Parathyroid adenoma (tissue), 2 donors: ENCODE measurements around the gene DLG2.

Experiments used
- H2AFZ ChIP-seq: fragments of 300-600 bp; sonication (generic); one replicate; pipeline ENCODE4 v1.7.0; 2017; ENCODE audit warnings: antibody characterized with exemption, mild to moderate bottlenecking
- H3K27ac ChIP-seq: fragments of 300-600 bp; sonication (generic); one replicate; pipeline ENCODE4 v1.7.0; 2017
- H3K27me3 ChIP-seq: fragments of 300-600 bp; sonication (generic); one replicate; pipeline ENCODE4 v1.7.0; 2017; ENCODE audit warnings: low read length; ENCODE audit not compliant: control insufficient read depth, insufficient read depth
- H3K36me3 ChIP-seq: fragments of 300-600 bp; sonication (generic); one replicate; pipeline ENCODE4 v1.7.0; 2017; ENCODE audit warnings: low read length; ENCODE audit not compliant: control insufficient read depth, insufficient read depth
- H3K4me1 ChIP-seq: fragments of 300-600 bp; sonication (generic); one replicate; pipeline ENCODE4 v1.7.0; 2017; ENCODE audit warnings: control low read depth
- H3K4me2 ChIP-seq: fragments of 300-600 bp; sonication (generic); one replicate; pipeline ENCODE4 v1.7.0; 2017; ENCODE audit warnings: low read length
- H3K4me3 ChIP-seq: fragments of 300-600 bp; sonication (generic); one replicate; pipeline ENCODE4 v1.7.0; 2017; ENCODE audit warnings: low read depth, low read length
- H3K79me2 ChIP-seq: fragments of 300-600 bp; sonication (generic); one replicate; pipeline ENCODE4 v1.7.0; 2017; ENCODE audit warnings: control low read depth
- H3K9ac ChIP-seq: fragments of 300-600 bp; sonication (generic); one replicate; pipeline ENCODE4 v1.7.0; 2017; ENCODE audit warnings: mild to moderate bottlenecking
- H3K9me3 ChIP-seq: fragments of 300-600 bp; sonication (generic); one replicate; pipeline ENCODE4 v1.7.0; 2017; ENCODE audit warnings: low read length; ENCODE audit not compliant: control insufficient read depth
- TF ChIP-seq, protein P1 (sequence below): fragments of 300-600 bp; sonication (generic); IDR thresholded peaks from one replicate; pipeline ENCODE4 v1.7.0; 2017; ENCODE audit warnings: antibody characterized with exemption, mild to moderate bottlenecking
- donor health status: primary hyperparathyroidism.

Gene DLG2

DNA sequence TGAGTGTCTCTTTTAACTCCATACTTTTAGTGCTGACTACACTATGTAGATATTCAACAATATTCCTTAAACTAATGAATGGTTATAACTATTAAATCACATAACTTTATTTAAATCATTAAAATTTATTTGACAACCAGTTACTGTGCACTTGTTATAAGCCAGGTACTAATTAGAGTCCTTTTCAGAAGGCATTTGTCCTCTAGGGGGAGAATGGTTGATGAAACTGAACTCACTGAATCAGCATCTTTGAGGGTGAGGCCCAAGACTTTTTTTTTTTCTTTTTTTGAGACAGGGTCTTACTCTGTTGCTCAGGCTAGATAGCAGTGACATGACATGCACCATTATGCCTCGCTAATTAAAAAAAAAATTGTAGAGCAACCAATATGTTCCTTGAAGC is 1825.3 kb downstream of the DLG2 start:
- Histone ChIP-seq H3K9ac (no peak overlapping the region), H3K36me3 (no peaks in the 10 kb centered on the region), H3K4me2 (no peak overlapping the region), H3K4me1 (no peaks in the 10 kb centered on the region), H3K27me3 (no peaks in the 10 kb centered on the region), H3K4me3 (no peak overlapping the region), H2AFZ (no peak overlapping the region), H3K9me3 (no peaks in the 10 kb centered on the region), H3K27ac (no peak overlapping the region), H3K79me2 (no peaks in the 10 kb centered on the region)
- TF ChIP-seq, protein P1, sequence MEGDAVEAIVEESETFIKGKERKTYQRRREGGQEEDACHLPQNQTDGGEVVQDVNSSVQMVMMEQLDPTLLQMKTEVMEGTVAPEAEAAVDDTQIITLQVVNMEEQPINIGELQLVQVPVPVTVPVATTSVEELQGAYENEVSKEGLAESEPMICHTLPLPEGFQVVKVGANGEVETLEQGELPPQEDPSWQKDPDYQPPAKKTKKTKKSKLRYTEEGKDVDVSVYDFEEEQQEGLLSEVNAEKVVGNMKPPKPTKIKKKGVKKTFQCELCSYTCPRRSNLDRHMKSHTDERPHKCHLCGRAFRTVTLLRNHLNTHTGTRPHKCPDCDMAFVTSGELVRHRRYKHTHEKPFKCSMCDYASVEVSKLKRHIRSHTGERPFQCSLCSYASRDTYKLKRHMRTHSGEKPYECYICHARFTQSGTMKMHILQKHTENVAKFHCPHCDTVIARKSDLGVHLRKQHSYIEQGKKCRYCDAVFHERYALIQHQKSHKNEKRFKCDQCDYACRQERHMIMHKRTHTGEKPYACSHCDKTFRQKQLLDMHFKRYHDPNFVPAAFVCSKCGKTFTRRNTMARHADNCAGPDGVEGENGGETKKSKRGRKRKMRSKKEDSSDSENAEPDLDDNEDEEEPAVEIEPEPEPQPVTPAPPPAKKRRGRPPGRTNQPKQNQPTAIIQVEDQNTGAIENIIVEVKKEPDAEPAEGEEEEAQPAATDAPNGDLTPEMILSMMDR, result no peak

DNA sequence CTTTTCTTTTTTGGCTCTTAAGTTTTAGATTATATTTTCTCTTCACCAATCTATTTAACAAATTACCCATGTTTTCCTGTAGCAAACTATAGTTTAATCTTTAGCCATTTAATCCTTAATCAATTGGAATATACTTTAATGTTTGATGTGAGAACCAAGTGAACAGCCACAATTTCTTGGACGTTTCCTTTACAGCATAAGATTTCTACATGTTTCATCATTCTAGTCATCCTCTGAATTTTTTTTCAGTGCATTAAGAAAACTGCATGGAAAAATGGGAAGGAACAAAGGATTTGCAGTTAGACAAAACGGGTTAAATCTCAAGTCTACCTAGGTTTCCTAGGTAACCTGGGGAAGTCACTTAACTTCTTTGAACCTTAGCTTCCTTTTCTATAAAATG is 1833.8 kb downstream of the DLG2 start:
- no peak overlapping the region for H3K9ac ChIP-seq
- no peak overlapping the region for H2AFZ ChIP-seq
- no peak overlapping the region for H3K27ac ChIP-seq
- no peak overlapping the region for H3K4me2 ChIP-seq
- H3K4me3 ChIP-seq, result no peak overlapping the region
- H3K27me3 ChIP-seq, result no peaks in the 10 kb centered on the region
- H3K36me3 ChIP-seq, result no peaks in the 10 kb centered on the region
- H3K79me2 ChIP-seq, result no peaks in the 10 kb centered on the region
- no peaks in the 10 kb centered on the region for H3K9me3 ChIP-seq
- TF ChIP-seq, protein P1, result no peak
- no peaks in the 10 kb centered on the region for H3K4me1 ChIP-seq

DNA sequence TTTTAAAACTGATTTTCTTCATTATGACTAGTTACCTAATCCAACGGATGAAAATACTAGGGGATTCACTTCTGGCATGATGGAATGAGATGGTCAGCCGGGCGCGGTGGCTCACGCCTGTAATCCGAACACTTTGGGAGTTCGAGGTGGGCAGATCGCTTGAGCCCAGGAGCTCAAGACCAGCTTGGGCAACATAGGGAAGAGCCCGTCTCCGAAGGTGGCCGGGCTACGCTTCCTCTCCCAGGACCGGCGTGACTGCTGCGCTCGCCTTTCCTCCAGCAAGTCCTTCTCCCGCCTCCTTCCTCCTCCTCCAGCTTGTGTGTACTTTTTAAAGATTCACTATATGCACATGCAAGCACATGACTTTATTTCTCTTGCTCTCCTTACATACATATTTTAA is 1835.6 kb downstream of the DLG2 start:
- Histone ChIP-seq H3K4me2 (no peak overlapping the region), H2AFZ (no peak overlapping the region), H3K4me1 (no peaks in the 10 kb centered on the region), H3K36me3 (no peaks in the 10 kb centered on the region), H3K9me3 (no peaks in the 10 kb centered on the region), H3K79me2 (no peaks in the 10 kb centered on the region), H3K4me3 (no peak overlapping the region), H3K27ac (no peak overlapping the region), H3K27me3 (no peaks in the 10 kb centered on the region), H3K9ac (no peak overlapping the region)
- TF ChIP-seq, protein P1, result no peak

DNA sequence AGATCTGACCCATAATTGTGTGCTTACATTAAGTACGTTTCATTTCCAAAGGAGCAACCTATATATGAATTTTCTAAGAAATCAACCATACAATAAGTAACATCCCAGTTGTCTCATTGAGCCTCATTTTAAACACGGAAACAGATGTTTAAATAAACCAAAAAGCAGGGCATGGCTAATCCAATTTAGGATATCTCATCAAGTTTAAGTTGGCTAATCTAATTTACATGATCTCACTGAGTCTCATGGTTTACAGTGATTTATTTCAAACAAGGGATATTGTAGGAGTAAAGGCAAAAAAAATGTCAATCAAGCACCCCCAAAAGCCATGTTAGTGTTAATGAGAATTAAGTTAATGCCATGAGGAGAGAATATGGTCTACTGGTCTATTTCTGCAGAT is 1841.2 kb downstream of the DLG2 start:
- no peaks in the 10 kb centered on the region for H3K36me3 ChIP-seq
- no peaks in the 10 kb centered on the region for H3K27me3 ChIP-seq
- no peaks in the 10 kb centered on the region for H3K4me1 ChIP-seq
- TF ChIP-seq, protein P1, result no peak
- H3K79me2 ChIP-seq, result no peaks in the 10 kb centered on the region
- no peak overlapping the region for H3K4me2 ChIP-seq
- H3K4me3 ChIP-seq, result no peak overlapping the region
- no peak overlapping the region for H3K27ac ChIP-seq
- H2AFZ ChIP-seq, result no peak overlapping the region
- no peaks in the 10 kb centered on the region for H3K9me3 ChIP-seq
- no peak overlapping the region for H3K9ac ChIP-seq

DNA sequence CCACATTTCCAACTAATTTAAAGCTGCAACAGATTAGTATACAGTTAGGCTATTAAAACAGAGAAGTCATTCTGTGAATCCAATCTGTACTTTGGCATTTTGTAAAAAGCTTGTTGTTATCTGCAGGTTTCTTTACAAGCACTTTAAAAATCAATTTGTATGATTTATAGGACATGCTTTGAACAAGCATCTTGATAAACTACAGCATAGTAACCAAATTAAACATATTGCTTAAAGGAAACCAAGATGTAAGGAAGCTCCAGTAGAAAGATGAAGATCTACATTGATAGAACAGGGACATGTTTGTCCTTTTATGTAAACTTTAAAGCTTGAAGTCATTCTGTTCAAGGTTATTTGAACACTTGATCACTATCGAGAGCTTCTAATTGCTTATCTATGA is 1842.7 kb downstream of the DLG2 start:
- H2AFZ ChIP-seq, result no peak overlapping the region

More for the DNA sequence above, 1842.7 kb downstream of the DLG2 start:
- no peaks in the 10 kb centered on the region for H3K4me1 ChIP-seq
- H3K9me3 ChIP-seq, result no peaks in the 10 kb centered on the region
- no peaks in the 10 kb centered on the region for H3K36me3 ChIP-seq
- TF ChIP-seq, protein P1, result no peak
- no peaks in the 10 kb centered on the region for H3K79me2 ChIP-seq
- no peak overlapping the region for H3K4me2 ChIP-seq
- H3K27ac ChIP-seq, result no peak overlapping the region
- no peaks in the 10 kb centered on the region for H3K27me3 ChIP-seq
- H3K4me3 ChIP-seq, result no peak overlapping the region
- H3K9ac ChIP-seq, result no peak overlapping the region
